Ishikawa (cell line): ENCODE measurements around the gene GET4.

Experiments
- CEBPB ChIP-seq: IDR thresholded peaks from 2 replicates; pipeline ENCODE4 v1.6.1; 2012
- CREB1 ChIP-seq: IDR thresholded peaks from 2 replicates; pipeline ENCODE4 v1.6.1; 2012; ENCODE audit warnings: low read depth
- EGR1 ChIP-seq: IDR thresholded peaks from 2 replicates; pipeline ENCODE4 v1.6.1; 2012
- EP300 ChIP-seq: IDR thresholded peaks from 2 replicates; pipeline ENCODE4 v1.6.1; 2012; ENCODE audit warnings: borderline replicate concordance
- FOXM1 ChIP-seq: IDR thresholded peaks from 2 replicates; pipeline ENCODE4 v1.6.1; 2012; ENCODE audit warnings: low read depth, borderline replicate concordance
- MAX ChIP-seq: IDR thresholded peaks from 2 replicates; pipeline ENCODE4 v1.6.1; 2012
- NFIC ChIP-seq: IDR thresholded peaks from 2 replicates; pipeline ENCODE4 v1.6.1; 2012
- RAD21 ChIP-seq: IDR thresholded peaks from 2 replicates; pipeline ENCODE4 v1.6.1; 2012; ENCODE audit warnings: low read depth
- REST ChIP-seq: IDR thresholded peaks from 2 replicates; pipeline ENCODE4 v1.6.1; 2012; ENCODE audit warnings: low read depth, mild to moderate bottlenecking
- TAF1 ChIP-seq: IDR thresholded peaks from 2 replicates; pipeline ENCODE4 v1.6.1; 2012; ENCODE audit warnings: low read depth, mild to moderate bottlenecking
- TCF12 ChIP-seq: IDR thresholded peaks from 2 replicates; pipeline ENCODE4 v1.6.1; 2012; ENCODE audit warnings: low read depth
- TEAD4 ChIP-seq: IDR thresholded peaks from 2 replicates; pipeline ENCODE4 v1.6.1; 2012
- USF1 ChIP-seq: IDR thresholded peaks from 2 replicates; pipeline ENCODE4 v1.6.1; 2012
- YY1 ChIP-seq: IDR thresholded peaks from 2 replicates; pipeline ENCODE4 v1.6.1; 2012; ENCODE audit warnings: low read depth
- ZBTB7A ChIP-seq: IDR thresholded peaks from 2 replicates; pipeline ENCODE4 v1.6.1; 2012; ENCODE audit warnings: low read depth

GET4 gene

GRCh38 chr7:918441-919113, 42.2 kb downstream of the GET4 start:
- TF ChIP-seq NFIC (no peak), TCF12 (no peak), EP300 (no peak), CEBPB (no peak), REST (no peak), TEAD4 (no peak), RAD21 (no peak), EGR1 (no peak), YY1 (no peak), MAX (no peak), FOXM1 (no peak), TAF1 (no peak), CREB1 (no peak), ZBTB7A (no peak), USF1 (no peak)

GRCh38 chr7:919114-919442, 42.7 kb downstream of the GET4 start:
- no peak for TF ChIP-seq RAD21
- no peak for TF ChIP-seq MAX
- no peak for TF ChIP-seq NFIC
- no peak for TF ChIP-seq YY1
- TF ChIP-seq USF1 = no peak
- TF ChIP-seq ZBTB7A = no peak
- TF ChIP-seq REST = no peak
- TF ChIP-seq TEAD4 = no peak
- TF ChIP-seq TCF12 = no peak
- no peak for TF ChIP-seq CREB1
- TF ChIP-seq TAF1 = no peak
- no peak for TF ChIP-seq EP300
- TF ChIP-seq FOXM1 = no peak
- TF ChIP-seq CEBPB = no peak
- TF ChIP-seq EGR1 = no peak

GRCh38 chr7:919924-920341, 43.6 kb downstream of the GET4 start:
- TF ChIP-seq TEAD4 (no peak), REST (no peak), TAF1 (no peak), USF1 (no peak), FOXM1 (no peak), CREB1 (no peak), TCF12 (no peak), MAX (no peak), RAD21 (no peak), NFIC (no peak)
